ENCODE data around the gene HIRA.

- TF ChIP-seq CTCF (conservative IDR thresholded peaks at IDR 0.05 in 1 of 2, IDR thresholded peaks at IDR 0.05 in 1 of 2; ENCODE audit: extremely low read depth in 1 of 2, insufficient read depth in 1 of 2, low read depth in 1 of 2, low read length in 2 of 2) (no peak), EZH2 (IDR thresholded peaks at IDR 0.05; ENCODE audit: borderline replicate concordance, low read length) (no peak)
Measured at GRCh38 chr22:19460036-19460435, 28.5 kb upstream of the HIRA start.
